OCI-M2 (cell line): ENCODE data around the gene GALNT9.

ENCODE experiments used
- DNase-seq: peaks from one replicate; lab custom pipeline; 2025; ENCODE audit not compliant: unreplicated experiment; lab: John Stamatoyannopoulos, UW

Gene GALNT9

DNA sequence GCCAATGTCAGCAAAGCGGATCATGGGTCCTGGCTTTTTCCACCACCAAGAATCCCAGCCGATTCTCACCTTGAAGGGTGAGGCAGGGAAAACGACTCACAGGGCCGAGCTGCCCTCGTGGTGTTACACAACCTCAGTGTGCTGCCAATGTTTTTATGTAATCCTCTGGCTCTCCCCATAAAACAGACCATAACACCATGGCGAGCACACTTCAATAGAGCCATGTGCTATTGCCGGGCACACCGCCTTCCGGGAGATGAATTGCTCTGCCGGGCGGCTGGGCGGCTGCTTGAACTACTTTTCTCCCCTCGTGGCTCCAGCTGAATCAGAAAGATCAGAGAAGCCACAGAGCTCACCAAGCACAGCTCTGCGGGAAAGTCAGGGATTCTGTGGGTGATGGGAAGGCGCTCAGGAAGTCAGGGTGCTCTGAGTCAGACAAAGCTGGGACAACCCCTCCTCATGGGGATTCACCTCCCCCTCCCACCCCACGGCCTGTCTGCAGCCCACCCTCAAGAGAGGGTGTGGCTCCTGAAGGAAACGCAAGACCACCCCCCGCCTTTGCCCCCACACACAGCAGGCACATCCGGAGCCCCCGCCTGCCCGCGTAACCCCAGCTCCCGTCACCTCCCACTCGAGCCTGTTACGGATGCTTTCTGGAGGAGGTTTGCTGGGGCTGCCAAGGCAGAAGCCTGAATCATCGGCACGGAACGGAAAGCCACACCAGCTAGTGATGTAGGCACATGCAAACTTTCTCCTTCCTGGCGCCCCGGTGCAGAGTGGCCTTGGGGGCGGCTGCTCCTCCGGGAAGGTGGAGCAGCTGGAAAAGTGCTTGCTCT is 1.8 kb downstream of the GALNT9 start:
- no peak for DNase-seq

DNA sequence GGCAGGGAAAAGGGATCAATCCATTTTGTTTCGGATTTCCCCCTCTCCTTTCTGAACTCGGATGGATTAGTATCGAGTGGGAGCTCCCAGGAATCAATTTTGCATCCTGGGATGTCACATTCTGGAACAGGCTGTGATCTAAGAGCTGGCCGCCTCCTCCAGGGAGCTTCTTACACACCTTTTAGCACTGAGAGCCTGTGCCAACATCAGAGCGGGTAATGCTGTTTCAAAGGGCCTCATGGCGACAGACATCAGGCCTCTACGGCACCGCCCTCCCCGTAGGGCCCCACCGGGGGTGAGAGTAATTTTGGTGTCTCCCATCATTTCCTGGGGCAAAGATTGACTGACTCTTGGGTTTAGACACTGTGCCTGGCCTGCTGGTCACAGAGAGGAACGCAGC is 2.7 kb downstream of the GALNT9 start:
- DNase-seq: no peak

DNA sequence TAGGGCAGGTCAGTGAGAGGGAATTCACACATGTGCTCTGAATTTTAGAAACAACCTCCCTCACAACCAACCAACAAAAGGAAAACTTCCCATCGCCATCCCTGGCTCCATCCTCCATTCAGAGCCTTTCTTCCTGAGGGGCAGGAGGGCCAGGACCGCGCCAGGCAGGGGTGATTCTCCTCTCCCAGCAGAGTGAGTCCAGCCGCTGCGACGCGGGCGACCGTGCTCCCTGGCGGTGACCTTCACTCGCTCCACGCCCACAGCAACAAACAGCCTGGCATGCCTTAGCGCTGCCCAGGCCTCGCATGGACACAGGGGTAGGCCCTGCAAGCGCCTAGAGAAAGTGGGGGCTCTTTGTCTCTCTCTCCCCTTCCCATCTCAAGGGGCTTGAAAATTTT is 3.7 kb downstream of the GALNT9 start:
- no peak for DNase-seq

DNA sequence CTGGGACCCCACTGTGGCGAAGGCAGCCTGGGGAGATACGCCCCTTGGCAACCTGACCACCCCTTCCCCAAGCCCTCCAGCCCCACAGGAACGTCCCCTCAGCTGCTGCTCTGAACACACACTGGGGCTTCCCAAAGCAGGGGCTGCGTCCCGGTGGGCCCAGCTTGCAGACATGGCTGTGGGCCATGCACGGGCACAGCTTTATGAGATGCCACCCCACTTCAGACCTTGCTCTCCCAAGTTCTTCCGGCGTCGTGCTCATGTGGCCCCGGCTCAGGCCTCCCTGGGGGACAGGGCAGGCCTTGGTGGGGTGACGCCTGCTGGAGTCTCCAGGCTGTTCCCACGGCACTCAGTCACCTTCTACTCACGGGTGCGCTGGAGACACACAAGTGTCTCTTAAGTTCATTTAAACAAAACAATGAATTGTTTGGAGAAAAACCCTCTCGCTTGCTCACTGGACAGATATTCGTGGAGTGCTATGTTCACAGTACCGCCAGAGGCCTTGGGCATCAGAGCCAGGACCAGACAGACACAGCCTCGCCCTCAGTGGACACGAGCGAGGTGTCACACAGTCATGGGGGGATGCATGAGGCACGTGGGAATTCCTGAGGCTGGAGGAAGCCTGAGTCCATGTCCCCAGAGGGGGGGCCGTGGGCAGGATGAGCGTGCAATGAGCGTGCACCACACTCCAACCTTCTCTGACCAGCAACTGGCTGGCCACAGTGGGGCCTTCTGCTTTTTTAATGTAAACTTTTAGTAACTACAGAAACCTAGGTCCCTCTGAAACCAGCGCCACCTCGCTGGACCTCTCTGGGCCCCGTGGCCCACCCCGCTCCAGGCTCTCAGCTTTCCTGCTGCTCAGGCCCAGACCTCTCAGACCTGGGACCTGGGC is 4.3 kb downstream of the GALNT9 start:
- DNase-seq: no peak

DNA sequence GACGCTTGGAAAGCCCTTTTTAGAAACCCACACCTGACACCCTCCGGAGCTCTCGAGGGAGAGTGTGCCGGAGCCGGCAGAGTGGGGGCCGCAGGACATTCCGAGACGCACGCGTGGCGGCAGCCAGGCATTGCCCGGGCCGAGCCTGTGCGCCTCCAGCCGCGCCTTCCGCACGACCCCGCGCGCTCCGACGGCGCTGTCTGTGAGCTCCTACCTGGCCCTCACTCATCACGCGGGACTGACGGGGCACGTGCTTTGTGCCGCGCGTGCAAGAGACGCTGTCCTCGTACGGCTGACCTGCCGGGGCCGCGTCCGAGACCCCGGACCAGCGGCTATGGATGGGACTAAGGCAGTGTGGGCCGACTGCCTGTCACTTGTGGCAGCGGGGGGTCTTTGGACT is 5.2 kb downstream of the GALNT9 start:
- no peak for DNase-seq

DNA sequence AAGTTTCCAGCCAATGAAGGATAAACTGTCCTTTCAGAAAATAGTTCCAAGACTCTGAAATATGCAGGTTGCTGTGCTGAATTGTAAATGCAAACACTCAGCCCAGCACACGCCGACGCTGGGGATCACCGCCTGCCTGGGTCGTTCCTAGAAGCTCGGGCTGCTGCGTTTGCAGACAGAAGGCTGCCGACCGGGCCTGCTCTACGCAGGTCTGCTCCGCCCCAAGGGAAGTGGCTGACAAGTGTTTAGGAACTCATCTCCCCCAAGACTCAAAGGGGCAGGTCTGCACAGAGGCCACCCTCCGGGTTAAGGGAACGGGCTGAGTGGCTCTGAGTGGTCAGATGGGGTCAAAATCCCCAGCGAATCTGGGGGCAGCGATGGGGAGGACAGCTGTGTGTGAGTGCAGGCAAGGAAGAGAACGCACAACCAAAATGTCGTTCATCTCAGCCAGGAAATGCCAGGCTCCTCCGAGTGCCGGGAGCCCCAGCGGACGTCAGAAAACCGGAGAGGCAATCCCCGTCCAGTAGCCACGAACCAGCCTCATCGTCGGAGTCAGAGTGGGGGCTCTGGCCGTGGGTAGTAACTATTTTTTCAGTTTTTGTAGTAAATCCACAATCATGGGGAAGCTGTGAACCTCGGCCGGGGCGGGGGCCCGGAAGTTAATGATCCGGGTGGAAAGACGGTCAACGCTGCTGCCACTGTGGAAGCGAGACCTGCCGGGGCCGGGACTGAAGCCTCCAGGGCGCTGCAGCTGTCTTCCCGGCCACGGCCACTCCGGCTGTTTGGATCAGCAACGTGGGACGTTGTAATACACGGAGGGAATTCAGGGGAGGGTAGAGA is 6.0 kb downstream of the GALNT9 start:
- DNase-seq: no peak

DNA sequence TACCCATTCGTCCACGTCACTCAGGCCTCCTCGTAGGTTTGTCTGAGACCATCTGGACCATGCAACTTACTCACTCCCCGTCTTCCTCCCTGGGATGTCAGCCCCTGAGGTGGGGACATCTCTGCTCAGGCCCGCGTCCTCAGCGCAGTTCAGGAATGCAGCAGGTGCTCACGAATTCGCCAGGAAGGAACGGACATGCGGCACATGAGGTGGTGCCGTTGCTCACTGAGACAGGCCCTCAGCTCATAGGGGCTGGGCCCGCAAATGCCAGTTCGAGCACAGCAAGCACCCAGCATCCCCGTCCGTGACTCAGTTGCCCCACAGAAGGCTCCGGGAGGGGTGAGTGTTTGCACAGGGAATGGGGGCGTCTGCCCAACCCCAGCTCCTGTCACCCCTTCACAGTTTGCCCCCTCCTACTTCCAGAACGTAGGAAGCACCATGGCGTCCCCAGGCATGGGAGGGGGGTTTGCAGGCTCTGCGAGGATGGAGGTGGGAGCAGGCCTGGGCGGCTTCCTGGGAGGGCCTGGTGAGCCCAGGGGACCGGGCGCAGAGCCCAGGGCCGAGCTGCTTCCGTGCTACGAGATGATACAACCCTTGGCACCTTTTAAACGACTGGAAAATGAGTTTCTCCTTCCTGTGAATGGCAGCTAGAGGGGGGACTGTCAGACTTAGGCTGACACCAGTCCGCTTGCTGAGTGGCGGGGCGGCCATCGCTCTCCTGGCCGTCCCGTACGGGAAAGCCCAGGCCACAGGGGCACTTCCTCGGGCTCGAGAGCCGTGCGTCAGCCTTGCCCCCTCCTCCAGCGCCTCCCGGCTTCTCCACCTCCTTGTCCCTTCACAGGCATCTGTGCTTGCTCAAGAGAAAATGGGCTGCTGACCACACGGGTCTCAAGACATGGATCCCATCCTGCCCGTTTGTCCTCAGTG is 6.9 kb downstream of the GALNT9 start:
- DNase-seq: no peak

DNA sequence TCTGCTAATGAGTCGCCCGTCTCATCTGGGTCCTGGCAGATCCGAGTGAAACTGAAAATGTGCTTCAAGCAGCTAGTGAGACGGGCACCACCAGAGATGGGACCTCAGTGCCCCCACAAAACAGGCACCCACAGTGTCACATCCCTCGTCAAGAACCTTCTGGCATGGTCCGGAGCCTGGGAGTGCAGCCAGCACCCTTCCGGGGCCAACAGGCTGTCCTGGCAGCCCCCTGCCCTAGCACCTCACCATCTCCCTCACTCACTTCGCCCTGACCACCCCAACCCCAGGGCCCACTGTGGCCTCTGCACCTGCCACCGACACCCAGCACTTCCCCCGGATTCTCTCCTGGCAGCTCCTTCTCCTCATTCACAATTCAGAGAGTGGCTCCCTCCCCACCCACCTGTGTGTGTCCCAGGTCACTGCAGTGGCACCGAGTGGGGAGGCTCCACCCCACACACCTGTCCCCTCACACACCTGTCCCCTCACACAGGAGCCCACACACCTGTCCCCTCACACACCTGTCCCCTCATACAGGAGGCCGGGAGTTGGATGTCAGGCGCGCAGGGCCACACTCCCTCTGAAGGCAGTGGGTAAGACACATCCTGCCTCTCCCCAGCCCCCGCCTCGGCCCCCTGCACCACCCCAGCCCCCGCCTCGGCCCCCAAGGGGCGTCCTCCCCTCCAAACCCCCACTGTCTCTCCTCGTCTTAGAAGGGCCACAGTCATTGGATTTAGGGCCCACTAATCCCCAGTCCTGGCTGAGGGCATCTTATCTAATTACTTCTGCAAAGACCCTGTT is 7.9 kb downstream of the GALNT9 start:
- no peak for DNase-seq

DNA sequence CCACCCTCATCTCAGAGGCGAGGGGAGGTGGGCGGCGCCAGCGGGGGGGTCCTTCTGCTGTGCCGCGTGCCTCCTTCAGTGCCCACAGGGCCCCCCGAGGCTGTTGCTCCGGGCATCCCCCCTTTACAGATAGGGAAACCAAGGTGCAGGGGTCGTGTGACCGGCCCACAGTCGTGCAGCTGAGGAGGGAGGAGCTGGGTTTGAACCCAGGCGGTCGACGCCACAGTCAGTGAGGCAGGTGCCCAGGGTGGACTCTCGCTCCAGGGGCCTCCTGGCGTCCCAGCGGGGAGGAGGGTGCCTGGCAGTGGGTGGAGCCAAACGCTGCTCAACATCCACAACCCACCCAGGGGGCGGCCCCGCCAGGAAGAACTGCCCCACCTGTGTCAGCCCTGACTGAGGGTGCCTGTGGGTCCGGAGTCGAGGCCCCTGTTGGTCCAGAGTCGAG is 8.6 kb downstream of the GALNT9 start:
- DNase-seq: no peak

DNA sequence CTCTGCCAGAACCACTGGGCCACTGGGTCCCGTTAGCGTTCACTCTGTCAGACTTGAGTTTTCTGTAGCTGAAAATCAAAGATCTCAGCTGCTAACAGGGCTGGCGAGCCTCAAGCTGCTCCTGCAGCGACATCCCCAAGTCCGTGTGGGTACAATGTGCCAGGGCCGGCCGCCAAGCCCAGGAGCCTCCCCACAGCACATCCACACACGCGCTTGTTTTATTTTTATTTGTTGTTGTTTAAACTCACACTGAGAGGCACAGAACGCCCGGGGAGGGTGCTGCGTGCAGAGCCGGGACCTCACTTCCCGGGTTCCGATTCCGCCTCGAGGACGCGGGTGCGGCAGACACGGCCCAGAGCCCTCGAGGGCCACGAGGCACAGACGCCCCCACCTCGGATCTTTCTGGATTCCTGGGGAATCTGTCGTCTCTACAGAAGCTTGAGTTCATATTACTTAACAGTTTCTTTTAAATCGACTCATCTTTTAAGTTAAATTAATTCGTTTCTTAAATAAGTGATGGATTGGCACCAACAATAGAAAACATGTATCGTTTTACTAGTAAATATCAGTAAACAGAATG is 9.3 kb downstream of the GALNT9 start:
- DNase-seq: no peak

DNA sequence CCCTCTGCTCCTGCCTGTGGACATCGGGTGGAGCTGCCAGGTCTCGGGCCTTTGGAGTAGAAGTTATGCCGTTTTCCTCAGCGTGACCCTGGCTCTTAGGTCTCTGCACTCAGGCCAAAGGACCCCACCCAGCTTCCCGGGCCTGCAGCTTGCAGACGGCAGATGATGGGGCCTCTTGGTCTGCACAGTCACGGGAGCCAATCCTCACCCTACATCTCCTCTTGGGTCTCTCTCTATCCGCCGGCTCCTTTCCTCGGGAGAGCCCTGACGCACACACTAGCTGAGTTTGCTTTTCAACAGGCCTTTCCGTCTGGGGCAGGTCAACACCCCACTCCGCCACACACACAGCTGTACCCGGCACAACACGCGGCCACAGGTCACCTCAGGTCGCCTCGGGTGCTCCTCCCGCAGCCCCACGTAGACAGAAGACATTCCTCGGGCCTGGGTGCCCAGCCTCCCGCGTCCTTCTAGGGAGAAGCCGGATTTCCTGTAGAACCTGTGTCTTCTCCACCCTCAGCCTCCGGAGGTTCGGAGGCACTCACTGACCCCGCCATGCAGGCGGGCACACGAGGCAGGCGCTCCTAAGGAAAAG is 9.9 kb downstream of the GALNT9 start:
- DNase-seq: no peak

DNA sequence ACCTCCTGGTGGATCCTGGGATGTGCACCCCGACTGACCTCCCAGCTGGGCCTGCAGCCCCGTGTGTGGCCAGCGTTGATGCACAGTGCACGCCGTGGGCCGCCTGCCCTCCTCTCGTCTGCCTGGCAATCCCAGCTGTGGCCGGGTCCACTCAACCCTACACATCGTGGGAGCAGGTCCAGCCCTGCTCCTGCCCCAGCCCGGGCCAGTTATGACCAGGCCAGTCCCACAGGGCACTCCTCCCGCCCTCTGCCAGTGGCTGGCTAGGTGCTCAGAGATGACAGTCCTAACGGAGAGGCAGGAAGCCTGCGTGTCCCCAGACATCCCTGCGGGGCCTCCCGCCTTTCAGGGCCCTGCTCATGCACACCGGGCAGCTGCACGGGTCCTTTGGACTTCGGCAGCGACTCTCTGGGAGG is 10.8 kb downstream of the GALNT9 start:
- no peak for DNase-seq

DNA sequence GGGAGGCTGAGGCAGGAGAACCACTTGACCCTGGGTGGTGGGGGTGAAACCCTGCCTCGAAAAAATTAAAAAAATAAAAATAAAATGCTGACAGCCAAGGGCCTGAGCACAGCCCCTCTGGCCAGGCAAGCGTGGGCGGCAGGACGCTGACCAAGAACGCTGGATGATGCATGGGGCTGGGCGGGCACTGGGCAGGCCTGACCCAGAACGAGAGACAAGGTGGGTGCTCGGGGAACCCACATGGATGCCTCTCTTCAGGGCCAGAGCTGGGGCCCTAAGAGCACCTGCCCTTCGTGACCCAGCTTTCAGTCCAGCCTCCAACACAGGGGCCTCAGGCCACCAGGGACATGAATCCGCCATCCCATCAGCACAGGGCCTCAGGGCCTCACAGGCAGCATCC is 11.3 kb downstream of the GALNT9 start:
- no peak for DNase-seq

DNA sequence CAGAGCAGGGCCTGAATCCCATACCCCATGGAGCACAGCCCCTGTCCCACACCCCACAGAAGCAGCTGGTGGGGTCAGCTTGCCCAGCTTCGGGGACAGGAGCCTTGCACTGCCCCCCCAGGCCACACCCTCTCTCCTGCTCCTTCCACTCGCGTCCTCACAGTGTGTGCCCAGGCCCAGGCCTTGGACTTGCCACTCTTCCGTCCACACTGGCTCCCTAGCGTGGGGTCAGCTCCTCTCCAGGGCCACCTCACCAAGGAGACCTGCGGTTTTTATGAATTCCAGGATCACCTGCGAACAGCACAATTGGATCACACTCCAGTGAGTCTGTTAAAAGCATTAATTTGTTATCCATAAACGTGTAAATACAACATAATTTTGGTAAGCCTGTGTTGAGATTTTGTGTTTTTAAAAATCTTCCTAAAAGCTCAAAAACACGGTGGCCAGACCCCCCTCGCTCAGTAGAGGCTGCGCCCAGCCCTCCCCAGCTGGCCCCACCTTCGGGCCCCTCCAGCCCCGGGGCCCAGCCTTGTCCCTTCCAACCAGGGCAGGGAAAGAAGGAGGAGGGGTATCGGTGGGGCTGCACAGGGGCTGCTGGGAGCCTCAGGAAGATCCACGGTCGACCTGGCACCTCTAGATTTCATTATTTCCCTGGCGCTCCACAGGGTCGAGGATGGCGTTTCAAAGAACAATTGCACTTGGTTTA is 12.0 kb downstream of the GALNT9 start:
- no peak for DNase-seq

DNA sequence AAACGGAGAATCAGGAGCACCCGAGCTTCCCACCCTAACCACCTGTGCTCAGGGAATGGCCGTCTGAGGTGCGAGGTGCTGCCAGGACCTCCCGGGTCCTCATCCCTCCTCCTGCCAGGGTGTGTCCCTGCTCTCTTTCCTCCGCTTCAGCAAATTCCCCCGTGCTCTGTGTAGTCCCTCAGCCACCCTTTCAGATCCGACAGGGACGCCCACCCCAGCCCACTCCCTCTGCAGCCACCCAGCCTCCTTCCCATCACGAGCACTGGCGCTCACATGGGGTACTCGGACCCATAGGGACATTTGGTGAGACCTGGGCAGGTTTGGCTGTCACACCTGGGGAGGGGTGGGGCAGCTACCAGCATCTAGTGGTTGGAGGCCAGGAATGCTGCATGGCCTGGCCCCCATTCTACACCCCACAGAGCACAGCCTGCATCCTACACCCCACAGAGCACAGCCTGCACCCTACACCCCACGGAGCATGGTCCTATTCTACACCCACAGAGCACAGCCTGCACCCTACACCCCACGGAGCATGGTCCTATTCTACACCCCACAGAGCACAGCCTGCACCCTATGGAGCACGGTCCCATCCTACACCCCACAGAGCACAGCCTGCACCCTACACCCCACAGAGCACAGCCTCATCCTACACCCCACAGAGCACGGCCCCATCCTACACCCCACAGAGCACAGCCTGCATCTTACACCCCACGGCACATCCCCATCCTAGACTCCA is 12.7 kb downstream of the GALNT9 start:
- no peak for DNase-seq

DNA sequence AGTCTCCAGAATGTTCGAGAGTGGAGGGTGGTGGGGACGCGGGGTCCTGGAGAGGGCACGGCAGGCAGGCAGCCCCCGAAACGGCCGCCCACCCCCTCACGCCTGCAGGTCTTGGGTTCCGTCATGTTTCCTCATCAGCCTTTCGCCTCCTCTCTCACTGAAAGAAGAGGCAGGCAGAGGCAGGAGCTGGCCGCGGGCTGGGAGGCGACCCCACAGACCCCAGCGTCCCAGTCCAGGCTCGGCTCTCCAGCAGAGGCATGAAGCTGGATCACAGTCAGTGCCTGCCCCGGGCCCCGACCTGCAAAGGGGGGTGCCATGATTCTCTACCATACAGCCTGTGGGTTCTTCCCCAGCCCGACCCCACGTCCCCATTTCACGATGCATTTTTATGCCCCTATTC is 13.4 kb downstream of the GALNT9 start:
- DNase-seq: no peak

DNA sequence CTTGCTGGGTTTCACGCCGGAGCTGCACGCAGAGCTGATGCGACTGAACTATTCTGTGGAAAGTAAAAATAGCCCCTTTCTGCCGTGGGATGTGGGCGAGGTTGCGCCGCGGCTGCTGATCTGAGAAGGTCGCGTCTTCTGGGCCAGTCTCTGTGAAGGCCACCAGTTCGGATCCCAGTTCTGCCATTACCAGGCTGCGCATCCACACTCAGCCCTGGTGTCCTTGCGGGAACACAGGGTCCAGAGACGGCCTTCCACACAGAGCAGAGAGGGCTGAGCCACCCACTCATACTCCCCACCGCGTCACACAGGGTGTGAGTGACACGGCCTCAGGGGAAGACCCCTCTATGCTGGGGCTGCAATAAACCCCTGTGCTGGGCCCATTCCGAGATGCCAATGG is 13.9 kb downstream of the GALNT9 start:
- DNase-seq: no peak
